Keratinocyte (primary cell): Measurements from ENCODE around the gene MYO7B. TPM values are rescaled to one million over a fixed set of nuclear protein-coding genes. Genes with fewer than 3 reads are reported as not detected.
A peak's percentile ranks its signal among the peaks of the same experiment; 100 is the strongest.
"Not testable (repeated sequence)": the region's sequence is repeated elsewhere in the genome, so short reads cannot be mapped to it uniquely, and the experiment has no call there.

Experiments
- DNase-seq: peaks from one replicate; pipeline ENCODE4 v3.0.0-alpha.2; 2011; ENCODE audit warnings: low read depth, missing footprints, low spot score
- FAIRE-seq: peaks from 2 replicates; lab custom pipeline; 2011; peaks lifted over from hg19 to GRCh38; lab: Jason Lieb, UNC
- H2AFZ ChIP-seq: 2 replicates; pipeline ENCODE4 v1.6.0; 2012; ENCODE audit warnings: low read length, control low read depth, inconsistent platforms; ENCODE audit not compliant: control insufficient read depth
- H3K27ac ChIP-seq: 2 replicates; pipeline ENCODE4 v1.5.1; 2011; ENCODE audit warnings: low read length; ENCODE audit not compliant: control insufficient read depth, insufficient read depth
- H3K27me3 ChIP-seq: 3 replicates; pipeline ENCODE4 v1.6.0; 2011; ENCODE audit warnings: low read length; ENCODE audit not compliant: control insufficient read depth, insufficient read depth; ENCODE audit errors: extremely low read depth
- H3K36me3 ChIP-seq, 2 experiments: 2 replicates in 1 of 2; 3 replicates in 1 of 2; pipeline ENCODE4 v1.5.1; 2011; ENCODE audit warnings: low read length in 2 of 2, mild to moderate bottlenecking in 1 of 2; ENCODE audit not compliant: control insufficient read depth in 2 of 2, insufficient read depth in 2 of 2; ENCODE audit errors: extremely low read depth in 1 of 2
- H3K4me1 ChIP-seq: 3 replicates; pipeline ENCODE4 v1.5.1; 2011; ENCODE audit warnings: low read length; ENCODE audit not compliant: control insufficient read depth, insufficient read depth; ENCODE audit errors: extremely low read depth
- H3K4me2 ChIP-seq: 3 replicates; pipeline ENCODE4 v1.6.0; 2011; ENCODE audit warnings: low read depth, low read length; ENCODE audit not compliant: control insufficient read depth, insufficient read depth; ENCODE audit errors: extremely low read depth
- H3K4me3 ChIP-seq, 3 experiments: fragments of 200-600 bp in 1 of 3; sonication (generic) in 1 of 3; 2 replicates in 2 of 3; 3 replicates in 1 of 3; pipeline ENCODE4 v1.5.1; 2011 to 2016; ENCODE audit warnings: low read length in 3 of 3, mild to moderate bottlenecking in 3 of 3, control low read depth in 2 of 3, inconsistent platforms in 1 of 3, low read depth in 1 of 3, mixed read lengths in 1 of 3, mixed run types in 1 of 3, moderate library complexity in 1 of 3; ENCODE audit not compliant: control insufficient read depth in 2 of 3, insufficient read depth in 2 of 3; ENCODE audit errors: extremely low read depth in 1 of 3
- H3K79me2 ChIP-seq: 2 replicates; pipeline ENCODE4 v1.6.0; 2012; ENCODE audit warnings: low read length; ENCODE audit not compliant: control insufficient read depth, insufficient read depth
- H3K9ac ChIP-seq: 3 replicates; pipeline ENCODE4 v1.6.0; 2011; ENCODE audit warnings: low read length; ENCODE audit not compliant: control insufficient read depth, insufficient read depth; ENCODE audit errors: extremely low read depth
- H3K9me1 ChIP-seq: 3 replicates; pipeline ENCODE4 v1.6.0; 2011; ENCODE audit warnings: low read length; ENCODE audit not compliant: control insufficient read depth, insufficient read depth; ENCODE audit errors: extremely low read depth
- H3K9me3 ChIP-seq: 2 replicates; pipeline ENCODE4 v1.5.1; 2012; ENCODE audit warnings: low read depth, low read length; ENCODE audit not compliant: control insufficient read depth
- H4K20me1 ChIP-seq: 3 replicates; pipeline ENCODE4 v1.6.0; 2011; ENCODE audit warnings: low read length; ENCODE audit not compliant: control insufficient read depth, insufficient read depth; ENCODE audit errors: extremely low read depth
- EZH2 ChIP-seq: IDR thresholded peaks from one replicate; pipeline ENCODE4 v1.6.1; 2012; ENCODE audit warnings: inconsistent platforms, mild to moderate bottlenecking, low read length, moderate library complexity
- dilution Hi-C: fragments of 300-500 bp; cut with MboI; formaldehyde crosslinking; loops from one replicate; pipeline ENCODE4 v1.7.0; 2020; ENCODE audit warnings: low sequenced_read_pairs; ENCODE audit not compliant: extremely low pct_ligation_motif_present
- polyA plus RNA-seq, 5 experiments: library from polyadenylated mRNA; depleted of rRNA in 3 of 5; stranded (reverse) in 3 of 5; stranded (forward) in 1 of 5; unstranded in 1 of 5; fragments of >200 nt; gene quantifications; 1 replicate in 1 of 5; 2 replicates in 3 of 5; 3 replicates in 1 of 5; pipeline versions ENCODE4 v1.2.1 to v1.2.3, GENCODE V29; 2011 to 2012; ENCODE audit warnings: missing spikeins in 2 of 5, low read depth in 1 of 5, low replicate concordance in 1 of 5
- TF ChIP-seq, protein P1 (sequence below), 3 experiments: IDR thresholded peaks in 1 of 3; conservative IDR thresholded peaks in 1 of 3; optimal IDR thresholded peaks in 1 of 3; 2 replicates in 2 of 3; 3 replicates in 1 of 3; pipeline versions ENCODE3 to v1.5.1; 2011; ENCODE audit warnings: low read length in 3 of 3, mild to moderate bottlenecking in 3 of 3, moderate library complexity in 2 of 3, control low read depth in 1 of 3, inconsistent platforms in 1 of 3; ENCODE audit not compliant: insufficient read depth in 2 of 3; ENCODE audit errors: extremely low read depth in 1 of 3

The MYO7B gene
- polyA plus RNA-seq, 1 donor (not counting 4 experiments of a cell fraction or from before 2014, with no cell fraction given): not detected

GRCh38 chr2:127570282-127571250 lies 35.1 kb downstream of the MYO7B start:
- no peaks in the 10 kb centered on the region for H3K4me1 ChIP-seq
- no peak overlapping the region for H3K4me2 ChIP-seq
- no peaks in the 10 kb centered on the region for H3K27me3 ChIP-seq
- DNase-seq (no peak), FAIRE-seq (peak; percentile 5)
- H3K4me3 ChIP-seq: no peak overlapping the region
- no peak overlapping the region for H2AFZ ChIP-seq
- no peak overlapping the region for H3K27ac ChIP-seq
- TF ChIP-seq, protein P1, sequence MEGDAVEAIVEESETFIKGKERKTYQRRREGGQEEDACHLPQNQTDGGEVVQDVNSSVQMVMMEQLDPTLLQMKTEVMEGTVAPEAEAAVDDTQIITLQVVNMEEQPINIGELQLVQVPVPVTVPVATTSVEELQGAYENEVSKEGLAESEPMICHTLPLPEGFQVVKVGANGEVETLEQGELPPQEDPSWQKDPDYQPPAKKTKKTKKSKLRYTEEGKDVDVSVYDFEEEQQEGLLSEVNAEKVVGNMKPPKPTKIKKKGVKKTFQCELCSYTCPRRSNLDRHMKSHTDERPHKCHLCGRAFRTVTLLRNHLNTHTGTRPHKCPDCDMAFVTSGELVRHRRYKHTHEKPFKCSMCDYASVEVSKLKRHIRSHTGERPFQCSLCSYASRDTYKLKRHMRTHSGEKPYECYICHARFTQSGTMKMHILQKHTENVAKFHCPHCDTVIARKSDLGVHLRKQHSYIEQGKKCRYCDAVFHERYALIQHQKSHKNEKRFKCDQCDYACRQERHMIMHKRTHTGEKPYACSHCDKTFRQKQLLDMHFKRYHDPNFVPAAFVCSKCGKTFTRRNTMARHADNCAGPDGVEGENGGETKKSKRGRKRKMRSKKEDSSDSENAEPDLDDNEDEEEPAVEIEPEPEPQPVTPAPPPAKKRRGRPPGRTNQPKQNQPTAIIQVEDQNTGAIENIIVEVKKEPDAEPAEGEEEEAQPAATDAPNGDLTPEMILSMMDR (optimal IDR thresholded peaks at IDR 0.05 in 1 of 3, IDR thresholded peaks at IDR 0.05 in 1 of 3, conservative IDR thresholded peaks at IDR 0.05 in 1 of 3; ENCODE audit: extremely low read depth in 1 of 3, insufficient read depth in 2 of 3, low read length in 3 of 3): no peak
- no peak for TF ChIP-seq EZH2
- dilution Hi-C loops: no loop called here
- H3K36me3 ChIP-seq: no peaks in the 10 kb centered on the region
- H3K9me3 ChIP-seq: no peaks in the 10 kb centered on the region
- H4K20me1 ChIP-seq: no peaks in the 10 kb centered on the region
- no peaks in the 10 kb centered on the region for H3K9me1 ChIP-seq
- no peaks in the 10 kb centered on the region for H3K79me2 ChIP-seq
- no peak overlapping the region for H3K9ac ChIP-seq

DNA sequence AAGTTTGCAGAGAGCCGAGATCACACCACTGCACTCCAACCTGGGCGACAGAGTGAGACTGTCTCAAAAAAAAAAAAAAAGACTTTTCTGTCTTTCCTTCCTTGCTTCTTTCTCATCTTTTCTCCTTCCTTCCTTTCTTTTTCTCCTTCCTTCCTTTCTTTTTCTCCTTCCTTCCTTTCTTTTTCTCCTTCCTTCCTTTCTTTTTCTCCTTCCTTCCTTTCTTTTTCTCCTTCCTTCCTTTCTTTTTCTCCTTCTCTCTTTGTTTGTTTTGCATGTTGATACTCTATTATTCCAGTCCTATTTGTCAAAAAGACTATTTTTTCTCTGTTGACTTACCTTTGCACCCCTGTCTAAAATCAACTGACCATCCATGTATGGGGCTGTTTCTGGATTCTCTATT lies 36.9 kb downstream of the MYO7B start:
- H3K4me3 ChIP-seq, H3K4me1 ChIP-seq, H3K9ac ChIP-seq, DNase-seq, H3K4me2 ChIP-seq, H3K27me3 ChIP-seq, H2AFZ ChIP-seq, dilution Hi-C loops, H3K9me1 ChIP-seq, H3K27ac ChIP-seq, H3K9me3 ChIP-seq, H4K20me1 ChIP-seq, FAIRE-seq, H3K79me2 ChIP-seq, H3K36me3 ChIP-seq: not testable (repeated sequence)
